NB4 (cell line): Measurements from ENCODE around the gene STAT1.

ENCODE experiments used
- CTCF ChIP-seq: IDR thresholded peaks from one replicate; pipeline ENCODE4 v1.5.1; 2012; ENCODE audit warnings: low read depth, low read length
- MAX ChIP-seq: IDR thresholded peaks from 2 replicates; pipeline ENCODE4 v1.6.1; 2011; ENCODE audit warnings: low read depth, low read length
- POLR2A ChIP-seq: IDR thresholded peaks from 2 replicates; pipeline ENCODE4 v1.6.1; 2011; ENCODE audit warnings: mild to moderate bottlenecking; ENCODE audit not compliant: insufficient read length; ENCODE audit errors: extremely low read depth

- no peak for TF ChIP-seq CTCF
- TF ChIP-seq POLR2A = no peak
- no peak for TF ChIP-seq MAX
Observed at GRCh38 chr2:190987116-190987515, 26.9 kb downstream of the STAT1 start.
